Endothelial cell of umbilical vein (primary cell): ENCODE data around the gene FAM118B. TPM values are rescaled to one million over a fixed set of nuclear protein-coding genes. Genes with fewer than 3 reads are reported as not detected.

ENCODE experiments used
- BruUV-seq: library from RNA; stranded (reverse); fragments of 400-500 nt; replicated peaks from 2 replicates; lab custom pipeline; 2021; lab: Mats Ljungman, UMichigan
- CTCF ChIA-PET: fragments of 300-600, 350-600 bp; sonication (Branson Sonifier 250); formaldehyde crosslinking; loops from one replicate; lab custom pipeline; 2021; ENCODE audit warnings: antibody characterized with exemption, inconsistent platforms; lab: Charles Lee
- POLR2A ChIA-PET: fragments of 300-600, 350-600 bp; sonication (Branson Sonifier 250); formaldehyde crosslinking; loops from one replicate; lab custom pipeline; 2021; ENCODE audit warnings: antibody characterized with exemption, inconsistent platforms; lab: Charles Lee
- DNase-seq: peaks from one replicate; pipeline ENCODE4 v3.0.0-alpha.2; 2011; ENCODE audit warnings: low read depth, low spot score
- FAIRE-seq: peaks from 2 replicates; lab custom pipeline; 2011; peaks lifted over from hg19 to GRCh38; lab: Jason Lieb, UNC
- H2AFZ ChIP-seq: 2 replicates; pipeline ENCODE4 v1.6.0; 2012; ENCODE audit warnings: low read depth, low read length, control low read depth, inconsistent platforms
- H3K27ac ChIP-seq: 2 replicates; pipeline ENCODE4 v1.5.1; 2011; ENCODE audit warnings: low read depth, mild to moderate bottlenecking, control low read depth, low read length, moderate library complexity; ENCODE audit not compliant: insufficient read depth
- H3K27me3 ChIP-seq, 2 experiments: 2 replicates each; pipeline versions ENCODE4 v1.6.0 to v1.6.1; 2011; ENCODE audit warnings: low read length in 2 of 2, mixed read lengths in 1 of 2; ENCODE audit not compliant: control insufficient read depth in 2 of 2, insufficient read depth in 2 of 2
- H3K36me3 ChIP-seq, 2 experiments: 2 replicates in 1 of 2; 3 replicates in 1 of 2; pipeline ENCODE4 v1.5.1; 2011; ENCODE audit warnings: low read length in 2 of 2, mild to moderate bottlenecking in 1 of 2, moderate library complexity in 1 of 2; ENCODE audit not compliant: control insufficient read depth in 2 of 2, insufficient read depth in 2 of 2; ENCODE audit errors: extremely low read depth in 1 of 2
- H3K4me1 ChIP-seq: 3 replicates; pipeline ENCODE4 v1.5.1; 2011; ENCODE audit warnings: mild to moderate bottlenecking, low read length; ENCODE audit not compliant: control insufficient read depth, insufficient read depth; ENCODE audit errors: extremely low read depth
- H3K4me2 ChIP-seq: 2 replicates; pipeline ENCODE4 v1.6.1; 2011; ENCODE audit warnings: low read length, control low read depth, mixed read lengths; ENCODE audit not compliant: insufficient read depth
- H3K4me3 ChIP-seq, 3 experiments: fragments of 200-600 bp in 1 of 3; sonication (generic), shearing (Covaris generic) in 1 of 3; replicated peaks in 1 of 3; 2 replicates each; pipeline ENCODE4 v1.5.1; 2011 to 2016; ENCODE audit warnings: control low read depth in 3 of 3, low read length in 3 of 3, mild to moderate bottlenecking in 2 of 3, inconsistent platforms in 1 of 3, low read depth in 1 of 3, moderate library complexity in 1 of 3; ENCODE audit not compliant: insufficient read depth in 1 of 3
- H3K79me2 ChIP-seq: 2 replicates; pipeline ENCODE4 v1.6.0; 2012; ENCODE audit warnings: low read length, inconsistent platforms; ENCODE audit not compliant: control insufficient read depth, insufficient read depth
- H3K9ac ChIP-seq: replicated peaks from 2 replicates; pipeline ENCODE3; 2011; ENCODE audit warnings: low read length, control low read depth; ENCODE audit not compliant: insufficient read depth; ENCODE audit errors: extremely low read depth
- H3K9me1 ChIP-seq: replicated peaks from 3 replicates; pipeline ENCODE4 v1.6.0; 2011; ENCODE audit warnings: mild to moderate bottlenecking, low read length; ENCODE audit not compliant: control insufficient read depth, insufficient read depth; ENCODE audit errors: extremely low read depth
- H3K9me3 ChIP-seq: replicated peaks from 2 replicates; pipeline ENCODE4 v1.5.1; 2012; ENCODE audit warnings: low read length, inconsistent platforms; ENCODE audit not compliant: control insufficient read depth, insufficient read depth
- H4K20me1 ChIP-seq: replicated peaks from 2 replicates; pipeline ENCODE3; 2011; ENCODE audit warnings: mild to moderate bottlenecking, low read length; ENCODE audit not compliant: control insufficient read depth, insufficient read depth; ENCODE audit errors: extremely low read depth
- CTCF ChIP-seq, 2 donors: IDR thresholded peaks; 1 replicate in 1 of 2; 2 replicates in 1 of 2; pipeline ENCODE4 v1.5.1; 2011; ENCODE audit warnings: low read length in 2 of 2, mild to moderate bottlenecking in 2 of 2, moderate library complexity in 2 of 2, control low read depth in 1 of 2, inconsistent platforms in 1 of 2, low read depth in 1 of 2; ENCODE audit not compliant: insufficient read depth in 1 of 2; ENCODE audit errors: extremely low read depth in 1 of 2
- EZH2 ChIP-seq: IDR thresholded peaks from 2 replicates; pipeline ENCODE4 v1.6.1; 2012; ENCODE audit warnings: borderline replicate concordance, low read depth, mild to moderate bottlenecking, moderate library complexity, low read length, inconsistent platforms; ENCODE audit not compliant: severe bottlenecking
- FOS ChIP-seq: IDR thresholded peaks from 2 replicates; pipeline ENCODE4 v1.6.1; 2011; ENCODE audit warnings: mild to moderate bottlenecking, low read length, moderate library complexity, borderline replicate concordance; ENCODE audit not compliant: insufficient read depth
- GATA2 ChIP-seq: IDR thresholded peaks from 2 replicates; pipeline ENCODE4 v1.7.0; 2011; ENCODE audit warnings: low read depth, mild to moderate bottlenecking, moderate library complexity, mixed read lengths, low read length; ENCODE audit not compliant: insufficient read length, insufficient read depth
- JUN ChIP-seq: IDR thresholded peaks from 2 replicates; pipeline ENCODE4 v1.6.1; 2011; ENCODE audit warnings: borderline replicate concordance, low read depth; ENCODE audit not compliant: insufficient read length, insufficient read depth
- MAX ChIP-seq: IDR thresholded peaks from 2 replicates; pipeline ENCODE4 v1.6.1; 2011; ENCODE audit not compliant: insufficient read depth, insufficient read length
- MYC ChIP-seq: IDR thresholded peaks from one replicate; pipeline ENCODE4 v1.6.1; 2011; ENCODE audit warnings: mild to moderate bottlenecking, low read depth, low read length
- POLR2A ChIP-seq: IDR thresholded peaks from 2 replicates; pipeline ENCODE4 v1.6.1; 2012; ENCODE audit warnings: low read depth, mild to moderate bottlenecking, control low read depth, low read length
- POLR2AphosphoS5 ChIP-seq: IDR thresholded peaks from 2 replicates; pipeline ENCODE4 v1.6.1; 2012; ENCODE audit warnings: low read depth, mild to moderate bottlenecking, control low read depth, low read length, moderate library complexity; ENCODE audit not compliant: insufficient read depth
- dilution Hi-C: fragments of 300-500 bp; cut with MboI; formaldehyde crosslinking; loops from one replicate; pipeline ENCODE4 v1.15.0; 2019; ENCODE audit warnings: low sequenced_read_pairs; ENCODE audit not compliant: extremely low pct_ligation_motif_present
- intact Hi-C: fragments of 100-400 bp; cut with micrococcal nuclease; formaldehyde crosslinking; loops from one replicate; pipeline ENCODE4 v1.10.0; 2022
- polyA plus RNA-seq, 4 experiments: library from polyadenylated mRNA; depleted of rRNA in 3 of 4; stranded (reverse) in 3 of 4; unstranded in 1 of 4; fragments of >200 nt; gene quantifications; 2 replicates each; pipeline versions ENCODE4 v1.2.1 to v1.2.3, GENCODE V29; 2011 to 2012; ENCODE audit warnings: missing spikeins in 1 of 4
- total RNA-seq: library from RNA; stranded (reverse); gene quantifications from 2 replicates; pipeline ENCODE4 v1.2.3, GENCODE V29; 2021

FAM118B gene
- total and polyA plus RNA-seq, 2 donors (not counting 3 experiments of a cell fraction or from before 2014, with no cell fraction given): 26.6 to 35.8 TPM

- CTCF ChIA-PET: interaction anchor here (1.0 to 1.4 kb wide), 6 partner anchors 11 to 288 kb away, joined by 3 to 4 read pairs (median 4); partner anchors contain the start of genes FAM118B and RPUSD4
- BruUV-seq: TSS peak; percentile 75
Measured at GRCh38 chr11:126229858-126230540, 18.4 kb downstream of the FAM118B start.

More at GRCh38 chr11:126229858-126230540, 18.4 kb downstream of the FAM118B start:
- dilution Hi-C loops (no loop called here), intact Hi-C loops (loop anchor here (1.0 kb wide), 2 partner anchors 16 to 19 kb away; partner anchors contain the start of genes FAM118B and RPUSD4)
- Histone ChIP-seq H3K9me1 (no peaks in the 10 kb centered on the region), H3K27ac (peak overlapping the region; percentile 61), H3K79me2 (peaks cover 20% of the 10 kb centered on the region), H3K27me3 (no peaks in the 10 kb centered on the region), H3K36me3 (no peaks in the 10 kb centered on the region), H3K4me2 (peak overlapping the region; percentile 43), H3K4me1 (peaks cover 30% of the 10 kb centered on the region), H3K9ac (no peak overlapping the region), H3K4me3 (no peak overlapping the region), H4K20me1 (no peaks in the 10 kb centered on the region), H3K9me3 (no peaks in the 10 kb centered on the region), H2AFZ (no peak overlapping the region)
- TF ChIP-seq GATA2 (peak; percentile 91), CTCF (IDR thresholded peaks at IDR 0.05; ENCODE audit: extremely low read depth in 1 of 2, insufficient read depth in 1 of 2, low read depth in 1 of 2, low read length in 2 of 2) (no peak), MAX (peak; percentile 66), JUN (peak; percentile 74), MYC (no peak), POLR2A (no peak), FOS (peak; percentile 15), EZH2 (no peak), POLR2AphosphoS5 (no peak)
- DNase-seq: peak; percentile 54
- POLR2A ChIA-PET: interaction anchor here (1.1 kb wide), 1 partner anchor 31 kb away, joined by 3 read pairs; no protein-coding TSS in a partner anchor
- FAIRE-seq: peak; percentile 85
